Stomach (tissue), 4 donors: ENCODE measurements around the gene TOM1L1.

Experiments
- CTCF ChIP-seq, 7 experiments: fragments of 450-650 bp in 4 of 7; fragments of 200-600 bp in 3 of 7; sonication (generic) in 3 of 7; IDR thresholded peaks; one replicate each; pipeline ENCODE4 v1.5.1; 2016 to 2019; ENCODE audit warnings: antibody characterized with exemption in 7 of 7, control low read depth in 2 of 7, mild to moderate bottlenecking in 1 of 7
- EP300 ChIP-seq: sonication (generic); formaldehyde crosslinking; IDR thresholded peaks from one replicate; pipeline ENCODE4 v1.6.1; 2017; ENCODE audit warnings: antibody characterized with exemption

DNA sequence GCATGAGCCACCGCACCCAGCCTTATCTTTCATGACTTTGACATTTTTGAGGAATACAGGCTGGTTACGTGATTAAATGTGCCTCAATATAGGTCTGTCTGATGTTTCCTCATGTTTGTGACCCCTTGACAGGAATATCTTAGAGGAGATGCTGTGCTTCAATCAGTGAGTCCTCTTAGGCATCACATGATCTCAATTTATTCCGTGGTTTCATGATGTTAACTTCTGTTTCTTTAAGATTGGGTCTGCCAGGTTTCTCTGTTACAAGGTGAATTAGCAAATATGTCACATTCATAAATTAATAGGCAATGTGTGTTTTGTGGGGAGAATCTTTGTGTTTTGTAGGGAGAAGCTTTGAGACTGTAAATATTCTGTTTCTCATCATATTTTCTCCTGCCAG lies 71.2 kb downstream of the TOM1L1 start:
- no peak for TF ChIP-seq CTCF (IDR thresholded peaks at IDR 0.05)
- TF ChIP-seq EP300, result no peak
